Retina (tissue), 1 donor: ENCODE measurements around the gene TRIM56.

Experiments used
- DNase-seq: peaks from one replicate; pipeline ENCODE4 v3.0.0-alpha.2; 2016

The TRIM56 gene

GRCh38 chr7:101134399-101134980 lies 49.2 kb downstream of the TRIM56 start:
- peak; percentile 56 for DNase-seq

- DNase-seq: no peak
Observed at GRCh38 chr7:101137651-101138212, 52.5 kb downstream of the TRIM56 start.

DNA sequence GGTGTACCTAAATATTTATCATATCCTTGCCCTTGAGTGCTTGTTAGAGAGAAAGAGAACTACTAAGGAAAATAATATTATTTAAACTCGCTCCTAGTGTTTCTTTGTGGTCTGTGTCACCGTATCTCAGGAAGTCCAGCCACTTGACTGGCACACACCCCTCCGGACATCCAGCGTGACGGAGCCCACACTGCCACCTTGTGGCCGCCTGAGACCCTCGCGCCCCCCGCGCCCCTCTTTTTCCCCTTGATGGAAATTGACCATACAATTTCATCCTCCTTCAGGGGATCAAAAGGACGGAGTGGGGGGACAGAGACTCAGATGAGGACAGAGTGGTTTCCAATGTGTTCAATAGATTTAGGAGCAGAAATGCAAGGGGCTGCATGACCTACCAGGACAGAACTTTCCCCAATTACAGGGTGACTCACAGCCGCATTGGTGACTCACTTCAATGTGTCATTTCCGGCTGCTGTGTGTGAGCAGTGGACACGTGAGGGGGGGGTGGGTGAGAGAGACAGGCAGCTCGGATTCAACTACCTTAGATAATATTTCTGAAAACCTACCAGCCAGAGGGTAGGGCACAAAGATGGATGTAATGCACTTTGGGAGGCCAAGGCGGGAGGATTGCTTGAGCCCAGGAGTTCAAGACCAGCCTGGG lies 53.1 kb downstream of the TRIM56 start:
- peak; percentile 58 for DNase-seq

- no peak for DNase-seq
Observed at GRCh38 chr7:101140339-101140699, 55.0 kb downstream of the TRIM56 start.

DNA sequence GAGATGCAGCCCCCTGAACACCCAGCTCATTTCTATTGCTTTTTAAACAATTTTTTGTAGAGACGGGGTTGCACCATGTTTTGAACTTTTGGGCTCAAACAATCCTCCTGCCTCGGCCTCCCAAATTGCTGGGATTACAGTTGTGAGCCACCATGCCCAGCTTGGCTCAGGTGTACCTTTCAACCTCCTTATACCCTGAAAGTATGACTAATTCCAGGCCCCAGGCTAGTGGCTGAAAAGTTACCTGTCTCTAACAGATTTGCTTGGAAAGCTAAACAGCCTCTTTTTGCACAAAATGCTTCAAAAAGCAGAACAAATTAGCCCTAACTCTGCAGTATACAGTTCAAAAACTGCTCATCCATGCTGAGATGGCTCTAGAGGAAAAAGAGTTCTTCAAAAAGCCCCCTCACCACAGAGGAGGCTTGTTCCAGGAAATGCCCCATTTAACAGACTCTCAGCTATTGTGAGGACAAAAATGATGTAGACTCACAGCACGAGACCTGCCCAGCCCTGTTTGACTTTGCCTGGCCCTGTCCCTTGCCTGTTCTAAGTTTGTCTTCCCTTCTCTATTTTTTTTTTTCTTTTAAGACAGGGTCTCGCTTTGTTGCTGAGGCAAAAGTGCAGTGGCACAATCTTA lies 55.6 kb downstream of the TRIM56 start:
- DNase-seq: no peak
